ENCODE measurements around the gene ZCWPW1. TPM values are rescaled to one million over a fixed set of nuclear protein-coding genes. Genes with fewer than 3 reads are reported as not detected.
A peak's percentile ranks its signal among the peaks of the same experiment; 100 is the strongest.

Gene ZCWPW1
- total and polyA plus RNA-seq, 2 of the 13 experiments (the other 11 are each of a cell fraction or from before 2014, with no cell fraction given): 2.4 to 2.5 TPM

DNA sequence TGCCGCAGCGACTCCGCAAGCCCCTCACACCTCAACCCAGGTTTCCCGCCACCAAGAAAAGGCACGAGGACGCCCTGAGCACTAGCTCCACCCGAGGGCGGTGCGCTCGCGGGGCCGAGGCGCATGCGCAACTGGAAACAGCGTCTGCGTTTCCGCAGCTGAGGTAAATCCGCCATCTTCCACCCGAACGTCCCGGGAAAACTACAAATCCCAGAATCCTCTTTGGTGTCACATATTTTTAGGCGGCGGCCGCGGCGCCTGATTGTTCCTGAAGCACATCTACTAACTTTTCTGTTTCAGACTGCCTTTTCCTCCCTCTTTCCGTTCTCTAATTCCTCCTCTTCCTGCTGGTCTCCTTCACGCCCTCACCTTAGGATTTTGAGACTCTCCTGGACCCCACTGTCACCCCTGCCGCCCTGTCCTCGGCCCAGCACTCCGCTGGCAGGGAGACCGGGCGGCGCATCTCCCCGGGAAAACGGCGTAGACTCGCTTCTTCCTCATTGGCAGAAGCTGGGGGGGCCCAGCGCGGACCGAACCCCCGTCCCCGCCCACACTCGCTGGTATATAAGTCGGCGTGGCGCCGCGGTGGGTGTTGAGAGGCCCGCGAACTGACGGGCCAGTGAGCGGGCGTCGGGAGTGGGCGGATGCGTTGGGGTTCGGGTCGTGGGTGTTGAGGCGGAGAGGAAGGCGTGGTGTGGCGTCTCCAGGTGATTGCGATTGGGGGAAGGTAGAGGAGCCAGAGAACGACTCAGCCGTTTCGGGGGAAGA lies at the start of gene ZCWPW1 (continued):
- TF ChIP-seq KAT2B (IDR thresholded peaks at IDR 0.05; ENCODE audit: borderline replicate concordance, low read depth, low read length) (no peak), SYNCRIP (IDR thresholded peaks at IDR 0.05; ENCODE audit: insufficient read depth, low read depth, low read length) (no peak), ZNF629 (CRISPR knock-in tag; conservative IDR thresholded peaks at IDR 0.05) (peak; percentile 40; the same call in 1 of the 2 replicates), ZNF564 (CRISPR knock-in tag; IDR thresholded peaks at IDR 0.05) (peak; percentile 68; the same call in 1 of the 2 replicates), KDM1A (CRISPR knock-in tag; IDR thresholded peaks at IDR 0.05) (no peak), MAFF (IDR thresholded peaks at IDR 0.05; ENCODE audit: low read depth, low read length) (no peak), ZNF788 (CRISPR knock-in tag; IDR thresholded peaks at IDR 0.05; ENCODE audit: borderline replicate concordance) (peak; percentile 68; the same call in 1 of the 2 replicates), GTF2F1 (IDR thresholded peaks at IDR 0.05; ENCODE audit: low read length) (peak; percentile 89), GATAD2A (CRISPR knock-in tag; IDR thresholded peaks at IDR 0.05) (no peak), SAP130 (CRISPR knock-in tag; IDR thresholded peaks at IDR 0.05; ENCODE audit: low read depth) (peak; percentile 87)
- TF ChIP-seq, protein P1, sequence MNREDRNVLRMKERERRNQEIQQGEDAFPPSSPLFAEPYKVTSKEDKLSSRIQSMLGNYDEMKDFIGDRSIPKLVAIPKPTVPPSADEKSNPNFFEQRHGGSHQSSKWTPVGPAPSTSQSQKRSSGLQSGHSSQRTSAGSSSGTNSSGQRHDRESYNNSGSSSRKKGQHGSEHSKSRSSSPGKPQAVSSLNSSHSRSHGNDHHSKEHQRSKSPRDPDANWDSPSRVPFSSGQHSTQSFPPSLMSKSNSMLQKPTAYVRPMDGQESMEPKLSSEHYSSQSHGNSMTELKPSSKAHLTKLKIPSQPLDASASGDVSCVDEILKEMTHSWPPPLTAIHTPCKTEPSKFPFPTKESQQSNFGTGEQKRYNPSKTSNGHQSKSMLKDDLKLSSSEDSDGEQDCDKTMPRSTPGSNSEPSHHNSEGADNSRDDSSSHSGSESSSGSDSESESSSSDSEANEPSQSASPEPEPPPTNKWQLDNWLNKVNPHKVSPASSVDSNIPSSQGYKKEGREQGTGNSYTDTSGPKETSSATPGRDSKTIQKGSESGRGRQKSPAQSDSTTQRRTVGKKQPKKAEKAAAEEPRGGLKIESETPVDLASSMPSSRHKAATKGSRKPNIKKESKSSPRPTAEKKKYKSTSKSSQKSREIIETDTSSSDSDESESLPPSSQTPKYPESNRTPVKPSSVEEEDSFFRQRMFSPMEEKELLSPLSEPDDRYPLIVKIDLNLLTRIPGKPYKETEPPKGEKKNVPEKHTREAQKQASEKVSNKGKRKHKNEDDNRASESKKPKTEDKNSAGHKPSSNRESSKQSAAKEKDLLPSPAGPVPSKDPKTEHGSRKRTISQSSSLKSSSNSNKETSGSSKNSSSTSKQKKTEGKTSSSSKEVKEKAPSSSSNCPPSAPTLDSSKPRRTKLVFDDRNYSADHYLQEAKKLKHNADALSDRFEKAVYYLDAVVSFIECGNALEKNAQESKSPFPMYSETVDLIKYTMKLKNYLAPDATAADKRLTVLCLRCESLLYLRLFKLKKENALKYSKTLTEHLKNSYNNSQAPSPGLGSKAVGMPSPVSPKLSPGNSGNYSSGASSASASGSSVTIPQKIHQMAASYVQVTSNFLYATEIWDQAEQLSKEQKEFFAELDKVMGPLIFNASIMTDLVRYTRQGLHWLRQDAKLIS (CRISPR knock-in tag; IDR thresholded peaks at IDR 0.05): no peak; the same call in 1 of the 2 replicates
- TF ChIP-seq, protein P2, sequence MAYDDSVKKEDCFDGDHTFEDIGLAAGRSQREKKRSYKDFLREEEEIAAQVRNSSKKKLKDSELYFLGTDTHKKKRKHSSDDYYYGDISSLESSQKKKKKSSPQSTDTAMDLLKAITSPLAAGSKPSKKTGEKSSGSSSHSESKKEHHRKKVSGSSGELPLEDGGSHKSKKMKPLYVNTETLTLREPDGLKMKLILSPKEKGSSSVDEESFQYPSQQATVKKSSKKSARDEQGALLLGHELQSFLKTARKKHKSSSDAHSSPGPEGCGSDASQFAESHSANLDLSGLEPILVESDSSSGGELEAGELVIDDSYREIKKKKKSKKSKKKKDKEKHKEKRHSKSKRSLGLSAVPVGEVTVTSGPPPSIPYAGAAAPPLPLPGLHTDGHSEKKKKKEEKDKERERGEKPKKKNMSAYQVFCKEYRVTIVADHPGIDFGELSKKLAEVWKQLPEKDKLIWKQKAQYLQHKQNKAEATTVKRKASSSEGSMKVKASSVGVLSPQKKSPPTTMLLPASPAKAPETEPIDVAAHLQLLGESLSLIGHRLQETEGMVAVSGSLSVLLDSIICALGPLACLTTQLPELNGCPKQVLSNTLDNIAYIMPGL (CRISPR knock-in tag; IDR thresholded peaks at IDR 0.05; ENCODE audit: borderline replicate concordance in 1 of 2, low read depth in 1 of 2): peak in 1 of 2 experiments; percentile 51; a peak in 3 of 4 replicates
- TF ChIP-seq, protein P3, sequence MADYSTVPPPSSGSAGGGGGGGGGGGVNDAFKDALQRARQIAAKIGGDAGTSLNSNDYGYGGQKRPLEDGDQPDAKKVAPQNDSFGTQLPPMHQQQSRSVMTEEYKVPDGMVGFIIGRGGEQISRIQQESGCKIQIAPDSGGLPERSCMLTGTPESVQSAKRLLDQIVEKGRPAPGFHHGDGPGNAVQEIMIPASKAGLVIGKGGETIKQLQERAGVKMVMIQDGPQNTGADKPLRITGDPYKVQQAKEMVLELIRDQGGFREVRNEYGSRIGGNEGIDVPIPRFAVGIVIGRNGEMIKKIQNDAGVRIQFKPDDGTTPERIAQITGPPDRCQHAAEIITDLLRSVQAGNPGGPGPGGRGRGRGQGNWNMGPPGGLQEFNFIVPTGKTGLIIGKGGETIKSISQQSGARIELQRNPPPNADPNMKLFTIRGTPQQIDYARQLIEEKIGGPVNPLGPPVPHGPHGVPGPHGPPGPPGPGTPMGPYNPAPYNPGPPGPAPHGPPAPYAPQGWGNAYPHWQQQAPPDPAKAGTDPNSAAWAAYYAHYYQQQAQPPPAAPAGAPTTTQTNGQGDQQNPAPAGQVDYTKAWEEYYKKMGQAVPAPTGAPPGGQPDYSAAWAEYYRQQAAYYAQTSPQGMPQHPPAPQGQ (CRISPR knock-in tag; IDR thresholded peaks at IDR 0.05; ENCODE audit: borderline replicate concordance): no peak
- TF ChIP-seq, protein P4, sequence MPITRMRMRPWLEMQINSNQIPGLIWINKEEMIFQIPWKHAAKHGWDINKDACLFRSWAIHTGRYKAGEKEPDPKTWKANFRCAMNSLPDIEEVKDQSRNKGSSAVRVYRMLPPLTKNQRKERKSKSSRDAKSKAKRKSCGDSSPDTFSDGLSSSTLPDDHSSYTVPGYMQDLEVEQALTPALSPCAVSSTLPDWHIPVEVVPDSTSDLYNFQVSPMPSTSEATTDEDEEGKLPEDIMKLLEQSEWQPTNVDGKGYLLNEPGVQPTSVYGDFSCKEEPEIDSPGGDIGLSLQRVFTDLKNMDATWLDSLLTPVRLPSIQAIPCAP (CRISPR knock-in tag; IDR thresholded peaks at IDR 0.05; ENCODE audit: low read depth): no peak; the same call in 1 of the 2 replicates
- TF ChIP-seq, protein P5, sequence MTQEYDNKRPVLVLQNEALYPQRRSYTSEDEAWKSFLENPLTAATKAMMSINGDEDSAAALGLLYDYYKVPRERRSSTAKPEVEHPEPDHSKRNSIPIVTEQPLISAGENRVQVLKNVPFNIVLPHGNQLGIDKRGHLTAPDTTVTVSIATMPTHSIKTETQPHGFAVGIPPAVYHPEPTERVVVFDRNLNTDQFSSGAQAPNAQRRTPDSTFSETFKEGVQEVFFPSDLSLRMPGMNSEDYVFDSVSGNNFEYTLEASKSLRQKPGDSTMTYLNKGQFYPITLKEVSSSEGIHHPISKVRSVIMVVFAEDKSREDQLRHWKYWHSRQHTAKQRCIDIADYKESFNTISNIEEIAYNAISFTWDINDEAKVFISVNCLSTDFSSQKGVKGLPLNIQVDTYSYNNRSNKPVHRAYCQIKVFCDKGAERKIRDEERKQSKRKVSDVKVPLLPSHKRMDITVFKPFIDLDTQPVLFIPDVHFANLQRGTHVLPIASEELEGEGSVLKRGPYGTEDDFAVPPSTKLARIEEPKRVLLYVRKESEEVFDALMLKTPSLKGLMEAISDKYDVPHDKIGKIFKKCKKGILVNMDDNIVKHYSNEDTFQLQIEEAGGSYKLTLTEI (CRISPR knock-in tag; conservative IDR thresholded peaks at IDR 0.05): no peak

All from HepG2 (cell line).